A549 treated with ZK216348 at 1 μM for 4 hours (cell line): ENCODE results near the gene SGO2. TPM values are rescaled to one million over a fixed set of nuclear protein-coding genes. Genes with fewer than 3 reads are reported as not detected.

ENCODE experiments used
- total RNA-seq: library from RNA; stranded (reverse); fragments of 200-300 nt; extraction: Qiagen RNA extraction; gene quantifications from 5 replicates; pipeline ENCODE4 v1.2.3, GENCODE V29; 2022; ENCODE audit warnings: low read depth

Gene SGO2
- 7.8 to 15.8 TPM (median 14.9 TPM) in 5 replicates for total RNA-seq

GRCh38 chr2:200525882-200526651 lies at the start of gene SGO2:
TSS of gene SGO2 (plus strand) at chr2:200526207. CDS start at chr2:200532976, 6,769 bp downstream.

GRCh38 chr2:200509612-200510433 lies 16.2 kb upstream of the SGO2 start, which contains the start of gene KCTD18:
TSS of gene KCTD18 (minus strand) at chr2:200510068. CDS start at chr2:200507016, 3,052 bp downstream.

GRCh38 chr2:200585730-200586643 lies 60.0 kb downstream of the SGO2 start, which contains the start of gene AOX1:
TSS of gene AOX1 (plus strand) at chr2:200586014. CDS start at chr2:200586109, 95 bp downstream.

Other genes starting within 250 kb of the SGO2 start
- 127 to 148 TPM (median 141 TPM) in 5 replicates for gene SPATS2L, start 219.5 kb upstream of the SGO2 start, total RNA-seq
- 9.7 to 12.9 TPM (median 10.8 TPM) in 5 replicates for gene KCTD18, start 16.1 kb upstream of the SGO2 start, total RNA-seq
- gene AOX1, start 59.8 kb downstream of the SGO2 start, total RNA-seq = 3.8 to 5.2 TPM (median 4.9 TPM) in 5 replicates